H1 (cell line): ENCODE data around the gene ZFP36L2.

ENCODE experiments used
- CEBPB ChIP-seq: IDR thresholded peaks from 2 replicates; pipeline ENCODE4 v1.6.1; 2012; ENCODE audit warnings: low read depth, low read length
- TCF12 ChIP-seq: IDR thresholded peaks from 2 replicates; pipeline ENCODE4 v1.6.1; 2011; ENCODE audit warnings: low read depth, mild to moderate bottlenecking, low read length
- YY1 ChIP-seq: IDR thresholded peaks from 2 replicates; pipeline ENCODE4 v1.6.1; 2011; ENCODE audit warnings: low read depth, mild to moderate bottlenecking, low read length
- TF ChIP-seq, protein P1 (sequence below), 3 experiments: IDR thresholded peaks; 1 replicate in 2 of 3; 2 replicates in 1 of 3; pipeline versions ENCODE4 v1.5.1 to v1.6.1; 2011; ENCODE audit warnings: low read length in 3 of 3, mild to moderate bottlenecking in 3 of 3, inconsistent platforms in 2 of 3, low read depth in 1 of 3, moderate library complexity in 1 of 3; ENCODE audit not compliant: insufficient read depth in 1 of 3; ENCODE audit errors: control extremely low read depth in 1 of 3
- TF ChIP-seq, protein P2 (sequence below): IDR thresholded peaks from 2 replicates; pipeline ENCODE4 v1.6.1; 2011; ENCODE audit warnings: low read depth, mild to moderate bottlenecking, low read length; ENCODE audit not compliant: insufficient read depth

GRCh38 chr2:43203373-43203772, 23.0 kb downstream of the ZFP36L2 start:
- TF ChIP-seq, protein P1, sequence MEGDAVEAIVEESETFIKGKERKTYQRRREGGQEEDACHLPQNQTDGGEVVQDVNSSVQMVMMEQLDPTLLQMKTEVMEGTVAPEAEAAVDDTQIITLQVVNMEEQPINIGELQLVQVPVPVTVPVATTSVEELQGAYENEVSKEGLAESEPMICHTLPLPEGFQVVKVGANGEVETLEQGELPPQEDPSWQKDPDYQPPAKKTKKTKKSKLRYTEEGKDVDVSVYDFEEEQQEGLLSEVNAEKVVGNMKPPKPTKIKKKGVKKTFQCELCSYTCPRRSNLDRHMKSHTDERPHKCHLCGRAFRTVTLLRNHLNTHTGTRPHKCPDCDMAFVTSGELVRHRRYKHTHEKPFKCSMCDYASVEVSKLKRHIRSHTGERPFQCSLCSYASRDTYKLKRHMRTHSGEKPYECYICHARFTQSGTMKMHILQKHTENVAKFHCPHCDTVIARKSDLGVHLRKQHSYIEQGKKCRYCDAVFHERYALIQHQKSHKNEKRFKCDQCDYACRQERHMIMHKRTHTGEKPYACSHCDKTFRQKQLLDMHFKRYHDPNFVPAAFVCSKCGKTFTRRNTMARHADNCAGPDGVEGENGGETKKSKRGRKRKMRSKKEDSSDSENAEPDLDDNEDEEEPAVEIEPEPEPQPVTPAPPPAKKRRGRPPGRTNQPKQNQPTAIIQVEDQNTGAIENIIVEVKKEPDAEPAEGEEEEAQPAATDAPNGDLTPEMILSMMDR (IDR thresholded peaks at IDR 0.05; ENCODE audit: control extremely low read depth in 1 of 3, insufficient read depth in 1 of 3, low read depth in 1 of 3, low read length in 3 of 3) = no peak
- TF ChIP-seq CEBPB = no peak
- TF ChIP-seq, protein P2, sequence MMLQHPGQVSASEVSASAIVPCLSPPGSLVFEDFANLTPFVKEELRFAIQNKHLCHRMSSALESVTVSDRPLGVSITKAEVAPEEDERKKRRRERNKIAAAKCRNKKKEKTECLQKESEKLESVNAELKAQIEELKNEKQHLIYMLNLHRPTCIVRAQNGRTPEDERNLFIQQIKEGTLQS = no peak
- TF ChIP-seq YY1 = no peak
- TF ChIP-seq TCF12 = no peak
